GM19193 (cell line): ENCODE data around the gene ADGRE3.

ENCODE experiments used
- POLR2A ChIP-seq: IDR thresholded peaks from 4 replicates; pipeline ENCODE4 v1.6.1; 2011; ENCODE audit not compliant: insufficient read depth, insufficient read length; ENCODE audit errors: extremely low read depth

The ADGRE3 gene

GRCh38 chr19:14674764-14675163 is at the start of gene ADGRE3:
ADGRE3 (minus strand) TSS chr19:14674844; CDS start chr19:14674770, 74 bp downstream.
- TF ChIP-seq POLR2A, result no peak

- TF ChIP-seq POLR2A, result no peak
These were observed 47.5 kb upstream of the ADGRE3 start for GRCh38 chr19:14722127-14722526.

DNA sequence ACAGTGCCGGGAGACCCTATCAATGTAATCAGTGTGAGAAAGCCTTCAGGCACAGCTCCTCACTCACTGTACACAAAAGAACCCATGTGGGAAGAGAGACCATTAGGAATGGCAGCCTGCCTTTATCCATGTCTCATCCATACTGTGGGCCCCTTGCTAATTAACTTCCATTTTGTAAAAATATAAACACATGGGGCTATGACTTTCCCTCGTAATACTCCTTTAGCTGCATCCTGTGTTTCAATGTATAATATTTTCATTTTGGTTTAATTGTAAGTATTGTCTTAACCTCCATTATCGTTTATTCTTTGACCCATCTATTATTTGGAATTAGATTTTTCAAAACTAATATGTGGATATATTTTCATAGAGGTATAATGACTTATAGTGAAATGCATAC is 44.5 kb upstream of the ADGRE3 start:
- no peak for TF ChIP-seq POLR2A

DNA sequence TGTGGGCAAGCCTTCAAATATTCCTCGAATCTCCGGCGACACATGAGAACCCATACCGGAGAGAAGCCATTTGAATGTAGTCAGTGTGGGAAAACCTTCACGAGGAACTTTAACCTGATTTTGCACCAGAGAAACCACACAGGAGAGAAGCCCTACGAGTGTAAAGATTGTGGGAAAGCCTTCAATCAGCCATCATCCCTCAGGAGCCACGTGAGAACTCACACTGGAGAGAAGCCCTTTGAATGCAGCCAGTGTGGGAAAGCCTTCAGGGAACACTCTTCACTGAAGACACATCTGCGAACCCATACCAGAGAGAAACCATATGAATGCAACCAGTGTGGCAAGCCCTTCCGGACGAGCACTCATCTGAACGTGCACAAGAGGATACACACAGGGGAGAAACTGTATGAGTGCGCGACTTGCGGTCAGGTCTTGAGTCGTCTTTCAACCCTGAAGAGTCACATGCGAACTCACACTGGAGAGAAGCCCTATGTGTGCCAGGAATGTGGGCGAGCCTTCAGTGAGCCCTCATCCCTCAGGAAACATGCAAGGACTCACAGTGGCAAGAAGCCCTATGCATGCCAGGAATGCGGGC is 44.0 kb upstream of the ADGRE3 start:
- TF ChIP-seq POLR2A, result no peak

- TF ChIP-seq POLR2A, result no peak
These were observed 41.2 kb upstream of the ADGRE3 start for GRCh38 chr19:14715841-14716240.

- TF ChIP-seq POLR2A, result no peak
These were observed 29.8 kb upstream of the ADGRE3 start for GRCh38 chr19:14704450-14704849.

- no peak for TF ChIP-seq POLR2A
These were observed 29.2 kb upstream of the ADGRE3 start for GRCh38 chr19:14703833-14704232.

DNA sequence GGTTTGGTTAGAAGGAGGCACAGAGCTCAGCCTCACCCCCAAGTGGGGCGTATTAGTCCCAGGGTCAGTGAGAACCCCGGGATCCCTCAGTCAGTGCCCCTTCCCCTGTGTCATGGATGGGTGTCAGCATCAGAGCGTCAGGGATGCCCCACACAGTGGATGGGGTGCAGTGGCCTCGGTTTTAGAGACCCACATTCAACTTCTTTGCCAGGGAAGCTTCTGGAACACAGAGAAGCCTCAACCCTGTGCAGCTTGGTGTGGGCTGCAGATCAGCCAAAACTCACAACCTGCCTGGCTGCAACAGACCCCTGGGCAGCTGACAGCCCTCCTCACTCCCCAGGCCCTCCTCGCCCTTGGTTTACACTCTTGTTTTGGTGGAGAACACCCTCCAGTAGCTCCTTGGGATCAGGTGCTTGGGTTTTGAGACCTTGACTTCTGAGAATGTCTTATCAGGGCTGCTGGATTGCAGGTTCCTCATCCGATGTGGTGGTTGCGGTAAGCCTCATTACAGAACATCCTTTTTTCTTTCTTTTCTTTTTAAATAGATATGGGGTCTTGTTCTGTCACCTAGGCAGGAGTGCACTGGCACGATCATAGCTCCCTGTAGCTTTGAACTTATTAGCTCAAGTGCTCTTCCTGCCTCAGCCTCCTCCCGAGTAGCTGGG is 26.2 kb upstream of the ADGRE3 start:
- TF ChIP-seq POLR2A, result no peak

DNA sequence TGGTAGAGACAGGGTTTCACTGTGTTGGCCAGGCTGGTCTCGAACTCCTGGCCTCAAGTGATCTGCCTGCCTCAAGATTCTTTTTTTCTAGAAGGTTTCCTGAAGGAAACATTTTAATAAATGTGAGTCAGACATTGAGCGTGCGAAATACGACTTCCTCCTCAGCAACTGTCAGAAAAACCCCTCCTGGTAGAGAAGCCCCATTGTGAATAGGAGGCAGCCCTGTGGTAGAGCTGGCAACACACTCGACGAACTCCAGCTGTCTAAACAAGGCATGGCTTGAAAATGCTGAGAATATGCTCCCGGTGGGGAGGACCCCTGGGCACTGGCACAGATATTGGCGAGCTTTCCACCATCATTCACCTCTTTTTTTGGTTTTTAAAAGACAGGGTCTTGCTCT is 25.0 kb upstream of the ADGRE3 start:
- no peak for TF ChIP-seq POLR2A

DNA sequence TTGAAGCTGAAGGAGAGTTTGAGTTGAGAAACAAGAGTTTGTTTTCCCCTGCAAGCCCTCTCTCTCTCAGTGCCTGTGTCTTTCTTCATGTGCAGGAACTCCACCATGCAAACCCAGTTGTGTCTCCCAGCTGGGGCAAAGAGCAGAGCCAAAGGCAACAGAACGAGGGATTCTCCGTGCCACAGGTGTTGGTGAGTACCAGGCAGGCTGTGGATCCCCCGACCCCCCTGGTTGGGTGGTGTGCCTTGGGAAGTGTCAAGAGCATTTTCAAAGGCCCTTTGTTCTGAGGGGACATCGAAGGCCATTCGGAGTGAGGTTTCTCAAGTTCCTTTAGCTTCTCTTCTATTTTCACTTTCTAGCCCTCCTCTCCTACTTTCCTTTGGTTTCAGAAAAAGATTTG is 20.8 kb upstream of the ADGRE3 start:
- no peak for TF ChIP-seq POLR2A

DNA sequence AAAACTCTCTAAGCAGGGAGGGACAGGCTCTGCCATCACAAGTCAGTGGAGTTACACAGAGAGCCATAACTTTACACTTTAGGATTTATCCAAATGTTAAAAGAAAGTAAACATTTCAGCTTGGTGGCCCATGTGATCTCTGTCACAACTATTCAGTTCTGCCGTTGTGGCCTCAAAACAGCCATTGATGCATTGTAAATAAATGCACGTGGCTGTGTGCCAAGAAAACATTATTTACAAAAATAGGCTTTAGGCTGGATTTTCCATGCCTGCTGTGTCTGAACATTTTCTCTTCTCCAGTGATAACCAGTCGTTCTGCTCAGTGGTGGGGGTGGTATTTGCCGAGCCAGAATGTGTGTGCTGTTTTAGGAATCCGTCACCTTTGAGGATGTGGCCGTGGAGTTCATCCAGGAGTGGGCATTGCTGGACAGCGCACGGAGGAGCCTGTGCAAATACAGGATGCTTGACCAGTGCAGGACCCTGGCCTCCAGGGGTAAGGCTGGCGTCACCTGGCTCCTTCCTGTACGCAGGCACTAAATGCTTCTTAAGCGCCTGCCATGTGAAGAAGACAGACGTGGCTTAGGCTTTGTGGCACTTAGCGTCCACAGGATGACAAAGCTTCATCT is 20.1 kb upstream of the ADGRE3 start:
- no peak for TF ChIP-seq POLR2A

- peak; percentile 92 for TF ChIP-seq POLR2A
These were observed 15.2 kb upstream of the ADGRE3 start, which contains the start of gene ZNF333 for GRCh38 chr19:14689598-14690503. ZNF333 (plus strand) TSS chr19:14690048; CDS start chr19:14693492, 3,444 bp downstream.

DNA sequence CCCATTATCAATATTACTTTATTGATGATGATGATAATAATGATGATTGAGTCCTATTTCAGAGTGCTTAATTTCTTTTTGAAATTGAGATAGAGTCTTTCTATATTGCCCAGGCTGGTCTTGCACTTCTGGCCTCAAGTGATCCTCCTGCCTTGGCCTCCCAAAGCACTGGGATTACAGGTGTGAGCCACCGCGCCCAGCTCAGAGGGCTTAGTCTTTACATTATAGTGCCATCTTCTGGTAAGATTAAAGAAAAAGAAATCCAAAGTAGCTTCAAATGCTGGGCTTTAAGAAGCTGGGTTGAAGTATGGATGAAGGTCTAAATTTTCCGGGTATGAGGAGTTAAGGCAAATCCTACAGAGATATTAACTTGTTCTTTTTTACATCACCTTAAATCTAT is 11.8 kb upstream of the ADGRE3 start:
- TF ChIP-seq POLR2A, result no peak

DNA sequence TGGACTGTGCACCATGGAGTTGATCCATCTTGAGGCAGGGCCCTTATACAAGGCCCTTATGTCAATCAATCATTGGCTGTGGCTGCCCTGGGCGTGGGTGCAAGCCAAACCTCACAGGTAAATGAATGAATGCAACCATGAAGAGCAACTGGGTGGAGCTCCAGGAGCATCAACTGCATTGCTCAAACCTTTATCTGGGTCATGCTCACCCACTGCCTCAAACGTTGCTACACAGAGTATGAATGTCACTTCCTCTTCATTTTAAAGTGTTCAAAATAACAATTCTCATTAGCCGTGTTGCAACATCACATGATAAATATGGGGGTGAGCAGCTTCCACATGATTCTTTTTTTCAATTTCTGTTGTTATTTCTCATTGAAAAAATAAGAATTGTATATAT is 8.8 kb upstream of the ADGRE3 start:
- TF ChIP-seq POLR2A, result no peak

- no peak for TF ChIP-seq POLR2A
These were observed 7.4 kb upstream of the ADGRE3 start for GRCh38 chr19:14682084-14682483.
